ENCODE data around the gene SEPTIN6.
"Not testable (repeated sequence)": the region's sequence is repeated elsewhere in the genome, so short reads cannot be mapped to it uniquely, and the experiment has no call there.

DNA sequence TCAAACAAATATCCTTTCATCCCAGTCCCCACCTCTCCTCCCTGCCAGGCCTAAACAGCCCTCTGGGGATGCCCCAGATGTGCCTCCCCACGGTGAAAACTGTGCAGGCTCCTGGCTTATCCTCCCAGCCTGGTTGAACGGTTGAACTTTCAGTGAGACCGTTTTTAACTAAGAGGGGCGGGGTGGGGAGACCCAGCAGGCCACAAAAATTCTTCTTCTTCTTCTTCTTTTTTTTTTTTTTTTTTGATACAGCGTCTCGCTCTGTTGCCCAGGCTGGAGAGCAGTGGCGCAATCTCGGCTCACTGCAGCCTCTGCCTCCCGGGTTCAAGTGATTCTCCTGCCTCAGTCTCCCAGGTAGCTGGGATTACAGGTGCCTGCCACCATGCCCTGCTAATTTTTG lies 28.1 kb downstream of the SEPTIN6 start:
- not testable (repeated sequence) for TF ChIP-seq BHLHE40 (IDR thresholded peaks at IDR 0.05; ENCODE audit: low read depth, low read length); POLR2A (IDR thresholded peaks at IDR 0.05; ENCODE audit: low read depth, low read length); MAZ (IDR thresholded peaks at IDR 0.05; ENCODE audit: borderline replicate concordance, low read depth, low read length); RAD21 (IDR thresholded peaks at IDR 0.05; ENCODE audit: low read length); CEBPB (IDR thresholded peaks at IDR 0.05; ENCODE audit: low read depth, low read length); RFX5 (IDR thresholded peaks at IDR 0.05; ENCODE audit: low read depth, low read length); MXI1 (IDR thresholded peaks at IDR 0.05; ENCODE audit: borderline replicate concordance, low read depth, low read length)
- TF ChIP-seq, protein P1, sequence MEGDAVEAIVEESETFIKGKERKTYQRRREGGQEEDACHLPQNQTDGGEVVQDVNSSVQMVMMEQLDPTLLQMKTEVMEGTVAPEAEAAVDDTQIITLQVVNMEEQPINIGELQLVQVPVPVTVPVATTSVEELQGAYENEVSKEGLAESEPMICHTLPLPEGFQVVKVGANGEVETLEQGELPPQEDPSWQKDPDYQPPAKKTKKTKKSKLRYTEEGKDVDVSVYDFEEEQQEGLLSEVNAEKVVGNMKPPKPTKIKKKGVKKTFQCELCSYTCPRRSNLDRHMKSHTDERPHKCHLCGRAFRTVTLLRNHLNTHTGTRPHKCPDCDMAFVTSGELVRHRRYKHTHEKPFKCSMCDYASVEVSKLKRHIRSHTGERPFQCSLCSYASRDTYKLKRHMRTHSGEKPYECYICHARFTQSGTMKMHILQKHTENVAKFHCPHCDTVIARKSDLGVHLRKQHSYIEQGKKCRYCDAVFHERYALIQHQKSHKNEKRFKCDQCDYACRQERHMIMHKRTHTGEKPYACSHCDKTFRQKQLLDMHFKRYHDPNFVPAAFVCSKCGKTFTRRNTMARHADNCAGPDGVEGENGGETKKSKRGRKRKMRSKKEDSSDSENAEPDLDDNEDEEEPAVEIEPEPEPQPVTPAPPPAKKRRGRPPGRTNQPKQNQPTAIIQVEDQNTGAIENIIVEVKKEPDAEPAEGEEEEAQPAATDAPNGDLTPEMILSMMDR (conservative IDR thresholded peaks at IDR 0.05; ENCODE audit: low read depth, low read length), result not testable (repeated sequence)
- TF ChIP-seq, protein P2, sequence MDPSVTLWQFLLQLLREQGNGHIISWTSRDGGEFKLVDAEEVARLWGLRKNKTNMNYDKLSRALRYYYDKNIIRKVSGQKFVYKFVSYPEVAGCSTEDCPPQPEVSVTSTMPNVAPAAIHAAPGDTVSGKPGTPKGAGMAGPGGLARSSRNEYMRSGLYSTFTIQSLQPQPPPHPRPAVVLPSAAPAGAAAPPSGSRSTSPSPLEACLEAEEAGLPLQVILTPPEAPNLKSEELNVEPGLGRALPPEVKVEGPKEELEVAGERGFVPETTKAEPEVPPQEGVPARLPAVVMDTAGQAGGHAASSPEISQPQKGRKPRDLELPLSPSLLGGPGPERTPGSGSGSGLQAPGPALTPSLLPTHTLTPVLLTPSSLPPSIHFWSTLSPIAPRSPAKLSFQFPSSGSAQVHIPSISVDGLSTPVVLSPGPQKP (IDR thresholded peaks at IDR 0.05; ENCODE audit: borderline replicate concordance, low read depth, low read length), result not testable (repeated sequence)
- TF ChIP-seq, protein P3, sequence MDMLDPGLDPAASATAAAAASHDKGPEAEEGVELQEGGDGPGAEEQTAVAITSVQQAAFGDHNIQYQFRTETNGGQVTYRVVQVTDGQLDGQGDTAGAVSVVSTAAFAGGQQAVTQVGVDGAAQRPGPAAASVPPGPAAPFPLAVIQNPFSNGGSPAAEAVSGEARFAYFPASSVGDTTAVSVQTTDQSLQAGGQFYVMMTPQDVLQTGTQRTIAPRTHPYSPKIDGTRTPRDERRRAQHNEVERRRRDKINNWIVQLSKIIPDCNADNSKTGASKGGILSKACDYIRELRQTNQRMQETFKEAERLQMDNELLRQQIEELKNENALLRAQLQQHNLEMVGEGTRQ (IDR thresholded peaks at IDR 0.05; ENCODE audit: low read depth, low read length), result not testable (repeated sequence)

Data from IMR-90 (cell line).